Measurements from ENCODE around the gene REELD1.

The REELD1 gene

DNA sequence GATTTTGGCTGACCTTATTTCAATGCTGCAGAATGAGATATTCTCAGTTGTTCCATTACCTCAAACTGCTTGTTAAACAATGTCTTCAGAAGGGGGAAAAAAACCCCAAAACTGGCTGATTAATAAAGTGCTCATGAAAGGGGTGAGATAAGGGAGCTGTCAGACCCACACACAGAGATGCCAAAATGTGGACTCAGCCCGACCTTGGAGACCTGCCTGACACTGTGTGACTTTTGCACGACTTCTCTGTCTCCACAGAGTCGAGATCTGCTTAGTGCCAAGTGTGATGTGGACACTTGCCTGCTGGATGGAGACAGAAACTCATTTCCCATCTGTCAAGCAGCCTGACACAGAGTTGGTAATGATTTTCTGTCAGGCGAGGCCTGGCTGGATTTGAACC lies 31.5 kb downstream of the REELD1 start (continued):
- TF ChIP-seq, protein P1, sequence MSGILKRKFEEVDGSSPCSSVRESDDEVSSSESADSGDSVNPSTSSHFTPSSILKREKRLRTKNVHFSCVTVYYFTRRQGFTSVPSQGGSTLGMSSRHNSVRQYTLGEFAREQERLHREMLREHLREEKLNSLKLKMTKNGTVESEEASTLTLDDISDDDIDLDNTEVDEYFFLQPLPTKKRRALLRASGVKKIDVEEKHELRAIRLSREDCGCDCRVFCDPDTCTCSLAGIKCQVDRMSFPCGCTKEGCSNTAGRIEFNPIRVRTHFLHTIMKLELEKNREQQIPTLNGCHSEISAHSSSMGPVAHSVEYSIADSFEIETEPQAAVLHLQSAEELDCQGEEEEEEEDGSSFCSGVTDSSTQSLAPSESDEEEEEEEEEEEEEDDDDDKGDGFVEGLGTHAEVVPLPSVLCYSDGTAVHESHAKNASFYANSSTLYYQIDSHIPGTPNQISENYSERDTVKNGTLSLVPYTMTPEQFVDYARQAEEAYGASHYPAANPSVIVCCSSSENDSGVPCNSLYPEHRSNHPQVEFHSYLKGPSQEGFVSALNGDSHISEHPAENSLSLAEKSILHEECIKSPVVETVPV (CRISPR knock-in tag; IDR thresholded peaks at IDR 0.05): no peak
- no peak for TF ChIP-seq ZFP30 (CRISPR knock-in tag; IDR thresholded peaks at IDR 0.05)

DNA sequence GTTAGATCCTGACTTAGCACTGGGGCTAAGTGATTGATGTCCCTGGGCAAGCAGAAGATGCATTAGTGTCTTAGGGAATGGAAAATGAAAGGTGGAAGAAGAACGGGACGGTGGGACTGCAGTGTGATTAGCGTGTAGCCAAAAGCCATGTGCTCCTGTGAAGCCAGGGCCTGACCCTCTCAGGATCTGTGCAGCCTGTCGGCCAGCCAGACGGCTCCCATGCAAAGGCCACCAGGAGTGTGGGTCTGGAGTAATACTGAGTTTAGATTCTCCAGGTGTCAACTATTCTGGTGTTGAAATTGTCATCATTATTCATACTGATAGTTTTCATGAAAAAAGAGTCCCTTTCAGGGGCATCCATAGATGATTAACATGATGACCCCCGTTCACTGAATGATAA lies 32.0 kb downstream of the REELD1 start:
- no peak for TF ChIP-seq CSDC2 (CRISPR knock-in tag; IDR thresholded peaks at IDR 0.05)
- no peak for TF ChIP-seq ZFP30 (CRISPR knock-in tag; IDR thresholded peaks at IDR 0.05)
- no peak for TF ChIP-seq ZFP3 (CRISPR knock-in tag; IDR thresholded peaks at IDR 0.05)
- TF ChIP-seq BACH2 (CRISPR knock-in tag; IDR thresholded peaks at IDR 0.05; ENCODE audit: borderline replicate concordance): no peak
- TF ChIP-seq TCF4 (CRISPR knock-in tag; IDR thresholded peaks at IDR 0.05; ENCODE audit: borderline replicate concordance): no peak
- TF ChIP-seq, protein P1 (CRISPR knock-in tag; IDR thresholded peaks at IDR 0.05): no peak
- no peak for TF ChIP-seq CREB5 (CRISPR knock-in tag; IDR thresholded peaks at IDR 0.05; ENCODE audit: low read depth)
- TF ChIP-seq, protein P2, sequence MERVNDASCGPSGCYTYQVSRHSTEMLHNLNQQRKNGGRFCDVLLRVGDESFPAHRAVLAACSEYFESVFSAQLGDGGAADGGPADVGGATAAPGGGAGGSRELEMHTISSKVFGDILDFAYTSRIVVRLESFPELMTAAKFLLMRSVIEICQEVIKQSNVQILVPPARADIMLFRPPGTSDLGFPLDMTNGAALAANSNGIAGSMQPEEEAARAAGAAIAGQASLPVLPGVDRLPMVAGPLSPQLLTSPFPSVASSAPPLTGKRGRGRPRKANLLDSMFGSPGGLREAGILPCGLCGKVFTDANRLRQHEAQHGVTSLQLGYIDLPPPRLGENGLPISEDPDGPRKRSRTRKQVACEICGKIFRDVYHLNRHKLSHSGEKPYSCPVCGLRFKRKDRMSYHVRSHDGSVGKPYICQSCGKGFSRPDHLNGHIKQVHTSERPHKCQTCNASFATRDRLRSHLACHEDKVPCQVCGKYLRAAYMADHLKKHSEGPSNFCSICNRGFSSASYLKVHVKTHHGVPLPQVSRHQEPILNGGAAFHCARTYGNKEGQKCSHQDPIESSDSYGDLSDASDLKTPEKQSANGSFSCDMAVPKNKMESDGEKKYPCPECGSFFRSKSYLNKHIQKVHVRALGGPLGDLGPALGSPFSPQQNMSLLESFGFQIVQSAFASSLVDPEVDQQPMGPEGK (CRISPR knock-in tag; IDR thresholded peaks at IDR 0.05; ENCODE audit: borderline replicate concordance): no peak
- TF ChIP-seq, protein P3, sequence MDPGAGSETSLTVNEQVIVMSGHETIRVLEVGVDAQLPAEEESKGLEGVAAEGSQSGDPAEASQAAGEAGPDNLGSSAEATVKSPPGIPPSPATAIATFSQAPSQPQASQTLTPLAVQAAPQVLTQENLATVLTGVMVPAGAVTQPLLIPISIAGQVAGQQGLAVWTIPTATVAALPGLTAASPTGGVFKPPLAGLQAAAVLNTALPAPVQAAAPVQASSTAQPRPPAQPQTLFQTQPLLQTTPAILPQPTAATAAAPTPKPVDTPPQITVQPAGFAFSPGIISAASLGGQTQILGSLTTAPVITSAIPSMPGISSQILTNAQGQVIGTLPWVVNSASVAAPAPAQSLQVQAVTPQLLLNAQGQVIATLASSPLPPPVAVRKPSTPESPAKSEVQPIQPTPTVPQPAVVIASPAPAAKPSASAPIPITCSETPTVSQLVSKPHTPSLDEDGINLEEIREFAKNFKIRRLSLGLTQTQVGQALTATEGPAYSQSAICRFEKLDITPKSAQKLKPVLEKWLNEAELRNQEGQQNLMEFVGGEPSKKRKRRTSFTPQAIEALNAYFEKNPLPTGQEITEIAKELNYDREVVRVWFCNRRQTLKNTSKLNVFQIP (CRISPR knock-in tag; IDR thresholded peaks at IDR 0.05; ENCODE audit: borderline replicate concordance, low read depth): no peak
- ATAC-seq: no peak

- TF ChIP-seq ZFP30 (CRISPR knock-in tag; IDR thresholded peaks at IDR 0.05): no peak
- no peak for TF ChIP-seq PPARA (CRISPR knock-in tag; IDR thresholded peaks at IDR 0.05; ENCODE audit: borderline replicate concordance)
- TF ChIP-seq, protein P3 (CRISPR knock-in tag; IDR thresholded peaks at IDR 0.05; ENCODE audit: borderline replicate concordance, low read depth): no peak
- TF ChIP-seq ARNTL (CRISPR knock-in tag; IDR thresholded peaks at IDR 0.05; ENCODE audit: borderline replicate concordance, low read depth): no peak
- no peak for TF ChIP-seq ZFP3 (CRISPR knock-in tag; IDR thresholded peaks at IDR 0.05)
- no peak for TF ChIP-seq CSDC2 (CRISPR knock-in tag; IDR thresholded peaks at IDR 0.05)
- TF ChIP-seq SNAI2 (CRISPR knock-in tag; IDR thresholded peaks at IDR 0.05): no peak
- no peak for TF ChIP-seq TSHZ2 (CRISPR knock-in tag; IDR thresholded peaks at IDR 0.05)
- TF ChIP-seq, protein P2 (CRISPR knock-in tag; IDR thresholded peaks at IDR 0.05; ENCODE audit: borderline replicate concordance): no peak
- no peak for TF ChIP-seq TOX (CRISPR knock-in tag; IDR thresholded peaks at IDR 0.05; ENCODE audit: borderline replicate concordance)
- no peak for TF ChIP-seq BACH2 (CRISPR knock-in tag; IDR thresholded peaks at IDR 0.05; ENCODE audit: borderline replicate concordance)
- TF ChIP-seq, protein P1 (CRISPR knock-in tag; IDR thresholded peaks at IDR 0.05): no peak
- no peak for TF ChIP-seq ZNF8 (CRISPR knock-in tag; IDR thresholded peaks at IDR 0.05)
- TF ChIP-seq TCF4 (CRISPR knock-in tag; IDR thresholded peaks at IDR 0.05; ENCODE audit: borderline replicate concordance): no peak
- no peak for TF ChIP-seq ZNF565 (CRISPR knock-in tag; conservative IDR thresholded peaks at IDR 0.05; ENCODE audit: low read depth)
- TF ChIP-seq ZC3H10 (CRISPR knock-in tag; IDR thresholded peaks at IDR 0.05): no peak
- no peak for TF ChIP-seq GLIS3 (CRISPR knock-in tag; IDR thresholded peaks at IDR 0.05)
- ATAC-seq: no peak
Observed at GRCh38 chr4:146247356-146247755, 33.0 kb downstream of the REELD1 start.
